MM.1S (cell line): ENCODE data around the gene PLXNA2.

Source experiments
- DNase-seq: peaks from one replicate; pipeline ENCODE4 v3.0.0-alpha.2; 2015
- H2AFZ ChIP-seq: fragments of 300-600 bp; sonication (generic); 2 replicates; pipeline ENCODE4 v1.6.0; 2016; ENCODE audit warnings: antibody characterized with exemption, low read length
- H3F3A ChIP-seq: fragments of 300-600 bp; sonication (generic); 2 replicates; pipeline ENCODE4 v1.6.1; 2016; ENCODE audit warnings: mild to moderate bottlenecking, antibody characterized with exemption, low read length, moderate library complexity, mixed read lengths; ENCODE audit not compliant: insufficient read depth
- H3K27ac ChIP-seq: fragments of 300-600 bp; sonication (generic); 2 replicates; pipeline ENCODE4 v1.5.1; 2016; ENCODE audit warnings: mild to moderate bottlenecking, low read length
- H3K27me3 ChIP-seq: fragments of 300-600 bp; sonication (generic); replicated peaks from 2 replicates; pipeline ENCODE4 v1.6.0; 2016; ENCODE audit warnings: low read length; ENCODE audit not compliant: insufficient read depth
- H3K36me3 ChIP-seq: fragments of 300-600 bp; sonication (generic); replicated peaks from 2 replicates; pipeline ENCODE4 v1.6.1; 2016; ENCODE audit warnings: mild to moderate bottlenecking, low read length, mixed read lengths; ENCODE audit not compliant: insufficient read depth
- H3K4me1 ChIP-seq: fragments of 300-600 bp; sonication (generic); 2 replicates; pipeline ENCODE4 v1.6.1; 2016; ENCODE audit warnings: low read length, mixed read lengths
- H3K4me2 ChIP-seq: fragments of 300-600 bp; sonication (generic); 2 replicates; pipeline ENCODE4 v1.6.0; 2016; ENCODE audit warnings: low read depth, low read length
- H3K4me3 ChIP-seq: fragments of 300-600 bp; sonication (generic); 2 replicates; pipeline ENCODE4 v1.5.1; 2016; ENCODE audit warnings: low read length, mixed read lengths
- H3K79me2 ChIP-seq: fragments of 300-600 bp; sonication (generic); 2 replicates; pipeline ENCODE4 v1.6.1; 2016; ENCODE audit warnings: mixed run types, low read length, mixed read lengths
- H3K9ac ChIP-seq: fragments of 300-600 bp; sonication (generic); 2 replicates; pipeline ENCODE4 v1.6.1; 2016; ENCODE audit warnings: low read length, mixed read lengths
- H3K9me2 ChIP-seq: fragments of 300-600 bp; sonication (generic); replicated peaks from 2 replicates; pipeline ENCODE4 v1.6.1; 2016; ENCODE audit warnings: mild to moderate bottlenecking, low read length, mixed read lengths; ENCODE audit not compliant: insufficient read depth
- H3K9me3 ChIP-seq: fragments of 300-600 bp; sonication (generic); replicated peaks from 2 replicates; pipeline ENCODE4 v1.6.1; 2016; ENCODE audit warnings: mild to moderate bottlenecking, low read length, mixed read lengths; ENCODE audit not compliant: insufficient read depth
- H4K20me1 ChIP-seq: fragments of 300-600 bp; sonication (generic); 2 replicates; pipeline ENCODE4 v1.6.1; 2016; ENCODE audit warnings: mild to moderate bottlenecking, low read length, moderate library complexity, mixed read lengths; ENCODE audit not compliant: insufficient read depth
- EZH2 ChIP-seq: fragments of 300-600 bp; sonication (generic); optimal IDR thresholded peaks from 2 replicates; pipeline ENCODE3; 2017; ENCODE audit warnings: low read depth, mild to moderate bottlenecking, antibody characterized with exemption, low read length, mixed read lengths
- EZH2phosphoT487 ChIP-seq: fragments of 300-600 bp; sonication (generic); IDR thresholded peaks from 2 replicates; pipeline ENCODE4 v1.6.1; 2018; ENCODE audit warnings: antibody characterized with exemption, low read length
- TF ChIP-seq, protein P1 (sequence below): fragments of 300-600 bp; sonication (generic); IDR thresholded peaks from 2 replicates; pipeline ENCODE4 v1.5.1; 2016; ENCODE audit warnings: antibody characterized with exemption, low read length, mixed read lengths

PLXNA2 gene

DNA sequence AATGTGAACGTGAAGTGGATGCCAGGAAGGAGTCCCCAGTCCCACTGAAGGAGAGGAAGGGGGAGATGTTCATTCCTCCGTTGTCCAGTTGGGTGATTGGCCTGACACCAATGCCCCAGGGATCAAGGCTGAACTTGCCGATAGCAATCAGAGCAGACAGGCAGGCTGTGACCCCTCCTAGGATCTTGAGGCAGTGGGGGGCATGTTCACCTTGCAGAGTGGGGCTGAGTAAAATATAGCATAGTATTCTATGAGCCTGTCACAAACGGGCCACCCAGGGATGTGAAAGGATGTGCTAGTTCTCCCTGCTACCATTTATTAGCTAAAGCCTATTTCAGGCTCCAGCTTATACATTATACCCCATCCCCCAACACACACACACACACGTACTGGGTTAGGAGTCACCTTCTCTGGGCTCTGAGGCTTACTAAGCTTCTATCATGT, 252.6 kb downstream of the PLXNA2 start:
- Histone ChIP-seq H2AFZ (no peak overlapping the region), H3K9ac (no peak overlapping the region), H3K27ac (no peak overlapping the region), H3K4me3 (no peak overlapping the region), H3K4me1 (no peaks in the 10 kb centered on the region), H3K27me3 (peaks cover 4% of the 10 kb centered on the region; the same call in 1 of the 2 replicates), H3K9me3 (no peaks in the 10 kb centered on the region), H3K36me3 (no peaks in the 10 kb centered on the region), H3K79me2 (no peaks in the 10 kb centered on the region), H3F3A (no peaks in the 10 kb centered on the region), H3K4me2 (no peak overlapping the region), H4K20me1 (no peaks in the 10 kb centered on the region), H3K9me2 (no peaks in the 10 kb centered on the region)
- TF ChIP-seq EZH2phosphoT487 (no peak), EZH2 (no peak)
- TF ChIP-seq, protein P1, sequence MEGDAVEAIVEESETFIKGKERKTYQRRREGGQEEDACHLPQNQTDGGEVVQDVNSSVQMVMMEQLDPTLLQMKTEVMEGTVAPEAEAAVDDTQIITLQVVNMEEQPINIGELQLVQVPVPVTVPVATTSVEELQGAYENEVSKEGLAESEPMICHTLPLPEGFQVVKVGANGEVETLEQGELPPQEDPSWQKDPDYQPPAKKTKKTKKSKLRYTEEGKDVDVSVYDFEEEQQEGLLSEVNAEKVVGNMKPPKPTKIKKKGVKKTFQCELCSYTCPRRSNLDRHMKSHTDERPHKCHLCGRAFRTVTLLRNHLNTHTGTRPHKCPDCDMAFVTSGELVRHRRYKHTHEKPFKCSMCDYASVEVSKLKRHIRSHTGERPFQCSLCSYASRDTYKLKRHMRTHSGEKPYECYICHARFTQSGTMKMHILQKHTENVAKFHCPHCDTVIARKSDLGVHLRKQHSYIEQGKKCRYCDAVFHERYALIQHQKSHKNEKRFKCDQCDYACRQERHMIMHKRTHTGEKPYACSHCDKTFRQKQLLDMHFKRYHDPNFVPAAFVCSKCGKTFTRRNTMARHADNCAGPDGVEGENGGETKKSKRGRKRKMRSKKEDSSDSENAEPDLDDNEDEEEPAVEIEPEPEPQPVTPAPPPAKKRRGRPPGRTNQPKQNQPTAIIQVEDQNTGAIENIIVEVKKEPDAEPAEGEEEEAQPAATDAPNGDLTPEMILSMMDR = no peak
- no peak for DNase-seq

DNA sequence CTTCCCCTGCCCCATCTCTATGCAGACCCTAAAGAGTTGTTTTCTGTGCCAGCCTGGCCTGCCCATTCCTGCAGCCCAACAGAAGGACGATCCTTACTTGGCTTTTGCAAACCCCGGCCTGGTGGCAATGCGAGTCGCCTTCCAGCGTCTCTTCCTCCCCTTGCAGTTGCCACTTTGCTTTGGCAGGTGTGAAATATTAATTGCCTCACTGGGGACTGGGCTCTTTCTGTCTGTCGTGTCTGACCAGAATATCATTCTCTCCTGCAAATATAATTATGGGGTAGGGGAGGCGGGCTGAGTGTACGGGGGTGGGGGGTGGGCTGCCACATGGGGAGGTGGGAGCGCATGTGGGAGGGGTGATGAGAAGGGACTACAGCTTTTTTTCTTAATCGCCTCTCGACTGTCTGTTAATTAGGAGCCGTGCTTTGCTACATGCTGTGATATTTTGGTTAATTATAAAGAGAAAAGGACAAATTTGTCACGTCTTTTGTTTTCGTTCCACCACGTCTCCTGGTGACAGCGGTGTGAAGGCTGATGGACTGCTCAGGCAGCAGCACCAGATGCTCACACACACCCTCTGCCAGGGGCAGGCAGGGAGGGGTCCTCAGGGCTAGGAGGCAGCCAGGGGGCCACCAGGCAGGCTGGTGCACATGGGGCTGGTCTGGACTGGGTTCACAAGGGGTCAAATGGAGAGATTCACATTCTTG, 253.2 kb downstream of the PLXNA2 start:
- Histone ChIP-seq H3K4me1 (no peaks in the 10 kb centered on the region), H3K9me3 (no peaks in the 10 kb centered on the region), H3K27me3 (peaks cover 4% of the 10 kb centered on the region; the same call in 1 of the 2 replicates), H4K20me1 (no peaks in the 10 kb centered on the region), H3K4me2 (no peak overlapping the region), H3F3A (no peaks in the 10 kb centered on the region), H3K27ac (no peak overlapping the region), H3K79me2 (no peaks in the 10 kb centered on the region), H3K4me3 (no peak overlapping the region), H3K9ac (no peak overlapping the region), H3K36me3 (no peaks in the 10 kb centered on the region), H3K9me2 (no peaks in the 10 kb centered on the region), H2AFZ (no peak overlapping the region)
- TF ChIP-seq EZH2phosphoT487 (no peak), EZH2 (no peak)
- TF ChIP-seq, protein P1 = no peak
- no peak for DNase-seq

DNA sequence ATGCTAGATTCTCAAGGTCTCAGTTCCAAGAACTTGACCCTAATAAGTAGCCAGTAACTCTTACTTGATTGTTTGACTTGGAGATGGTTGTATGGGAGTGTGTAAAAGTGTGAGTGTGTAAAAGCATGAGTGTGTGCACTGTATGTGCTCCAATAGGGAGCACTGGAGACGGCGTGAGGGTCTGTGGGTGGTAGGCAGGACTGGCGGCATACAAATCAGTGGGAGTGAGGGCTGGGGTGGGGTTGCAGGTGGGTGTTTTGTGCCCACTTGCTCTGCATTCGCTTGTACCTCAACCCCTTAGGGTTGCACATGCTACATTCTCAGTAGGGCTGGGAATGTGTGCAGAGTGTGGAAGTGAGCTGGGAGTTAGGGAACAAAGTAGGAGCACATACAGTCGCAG, 253.7 kb downstream of the PLXNA2 start:
- H3K27me3 ChIP-seq = peaks cover 4% of the 10 kb centered on the region; the same call in 1 of the 2 replicates
- DNase-seq = no peak
- no peaks in the 10 kb centered on the region for H3F3A ChIP-seq
- no peak overlapping the region for H3K4me3 ChIP-seq
- H3K9me2 ChIP-seq = no peaks in the 10 kb centered on the region
- no peaks in the 10 kb centered on the region for H3K36me3 ChIP-seq
- H3K79me2 ChIP-seq = no peaks in the 10 kb centered on the region
- no peaks in the 10 kb centered on the region for H3K4me1 ChIP-seq
- H4K20me1 ChIP-seq = no peaks in the 10 kb centered on the region
- TF ChIP-seq EZH2phosphoT487 (no peak), EZH2 (no peak)
- TF ChIP-seq, protein P1 = no peak
- no peaks in the 10 kb centered on the region for H3K9me3 ChIP-seq
- H3K27ac ChIP-seq = no peak overlapping the region
- H3K4me2 ChIP-seq = no peak overlapping the region
- H2AFZ ChIP-seq = no peak overlapping the region
- no peak overlapping the region for H3K9ac ChIP-seq
